ENCODE measurements around the gene NDST1. TPM values are rescaled to one million over a fixed set of nuclear protein-coding genes. Genes with fewer than 3 reads are reported as not detected.

The NDST1 gene
- total and polyA plus RNA-seq, 10 of the 15 experiments (the other 5 are each of a cell fraction or from before 2014, with no cell fraction given), result 0.20 to 53.5 (median 12.9) TPM

- no peak for TF ChIP-seq BCLAF1 (IDR thresholded peaks at IDR 0.05)
- 0 out of 2 replicates have a peak, but pooled peaks have one; percentile 3 for TF ChIP-seq CHD2 (IDR thresholded peaks at IDR 0.05; ENCODE audit: borderline replicate concordance, low read depth, low read length)
- TF ChIP-seq TARDBP (IDR thresholded peaks at IDR 0.05; ENCODE audit: borderline replicate concordance), result no peak
- TF ChIP-seq ZZZ3 (IDR thresholded peaks at IDR 0.05; ENCODE audit: control insufficient read depth, insufficient read length, low read depth), result no peak
- peak in 1 of 2 experiments; percentile 48; a peak in 1 of 3 replicates for TF ChIP-seq EGR1 (IDR thresholded peaks at IDR 0.05; ENCODE audit: borderline replicate concordance in 1 of 2, low read depth in 2 of 2, low read length in 2 of 2)
- TF ChIP-seq TCF7 (IDR thresholded peaks at IDR 0.05; ENCODE audit: borderline replicate concordance), result no peak
- peak; percentile 57; the same call in 1 of the 2 replicates for TF ChIP-seq IKZF1 (conservative IDR thresholded peaks at IDR 0.05)
- TF ChIP-seq ASH2L (IDR thresholded peaks at IDR 0.05; ENCODE audit: borderline replicate concordance, low read depth), result no peak
- no peak; the same call in 1 of the 2 replicates for TF ChIP-seq USF2 (IDR thresholded peaks at IDR 0.05; ENCODE audit: borderline replicate concordance, low read depth, low read length)
- TF ChIP-seq SMAD1 (IDR thresholded peaks at IDR 0.05; ENCODE audit: low read depth, partially characterized antibody), result no peak
- TF ChIP-seq ZNF622 (IDR thresholded peaks at IDR 0.05), result no peak
- no peak for TF ChIP-seq SIX5 (IDR thresholded peaks at IDR 0.05; ENCODE audit: low read depth, low read length, severe bottlenecking)
- no peak for TF ChIP-seq JUND (IDR thresholded peaks at IDR 0.05; ENCODE audit: low read depth, low read length)
- TF ChIP-seq ZNF687 (IDR thresholded peaks at IDR 0.05), result peak; percentile 69; the same call in 1 of the 2 replicates
- TF ChIP-seq ZNF217 (IDR thresholded peaks at IDR 0.05), result 0 out of 2 replicates have a peak, but pooled peaks have one; percentile 14
- no peak for TF ChIP-seq SUPT20H (IDR thresholded peaks at IDR 0.05; ENCODE audit: borderline replicate concordance, control insufficient read depth, low read depth, low read length)
- TF ChIP-seq POLR2A (IDR thresholded peaks at IDR 0.05; ENCODE audit: low read depth, low read length), result peak; percentile 72
- TF ChIP-seq ZNF592 (IDR thresholded peaks at IDR 0.05), result no peak
Observed at GRCh38 chr5:150485693-150486401, 22.1 kb upstream of the NDST1 start (continued).

All from GM12878 (cell line).